Left cardiac atrium (tissue), 4 donors: ENCODE data around the gene TRABD. TPM values are rescaled to one million over a fixed set of nuclear protein-coding genes. Genes with fewer than 3 reads are reported as not detected.

Source experiments
- ATAC-seq, 2 donors: fragments of 200-7000 bp; cut with Tn5 transposase; one replicate each; pipeline ENCODE4 v1.9.1; 2020; ENCODE audit warnings: mild to moderate bottlenecking in 2 of 2, moderate library complexity in 2 of 2
- DNase-seq: peaks from one replicate; pipeline ENCODE4 v3.0.0-alpha.2; 2020
- intact Hi-C, 2 donors: fragments of 100-400 bp; cut with DNase I; formaldehyde crosslinking; loops; one replicate each; pipeline versions ENCODE4 v1.14.1 to v1.15.1; 2022 to 2023
- total RNA-seq, 2 donors: library from RNA; stranded (reverse); fragmentation: NEBNext Ultra II Directional; extraction: Animal tissue kit (Norgen Biotek cat#: 25700); gene quantifications; one replicate each; pipeline ENCODE4 v1.2.1, GENCODE V29; 2021
- donor health status: DM: no; HTN: yes; CAD: no.
- donor health status: DM: no; HTN: yes; CAD: no; lungs with severe emphysema.
- donor health status: DM: yes; HTN: yes; CAD: no.
- donor health status: Dilated cardiomyopathy.

Gene TRABD
- total RNA-seq, 2 donors from 2014 or later: 19.6 to 26.1 TPM

GRCh38 chr22:50210378-50211139 lies 24.8 kb downstream of the TRABD start:
- no peak for DNase-seq
- no peak for ATAC-seq
- intact Hi-C loops: loop anchor here (2.0 to 5.0 kb wide), 2 partner anchors 62 to 63 kb away; no protein-coding TSS in a partner anchor

GRCh38 chr22:50211147-50211546 lies 25.4 kb downstream of the TRABD start:
- DNase-seq (no peak), ATAC-seq (no peak)
- intact Hi-C loops: loop anchor here (2.0 to 5.0 kb wide), 2 partner anchors 62 to 64 kb away; no protein-coding TSS in a partner anchor

GRCh38 chr22:50213263-50213662 lies 27.6 kb downstream of the TRABD start:
- DNase-seq (no peak), ATAC-seq (no peak)
- intact Hi-C loops: loop anchor here in 1 of 2 donors (5.0 kb wide), 1 partner anchor 66 kb away; no protein-coding TSS in a partner anchor

GRCh38 chr22:50215297-50216054 lies 29.8 kb downstream of the TRABD start:
- ATAC-seq (no peak), DNase-seq (peak; percentile 38)
- intact Hi-C loops: no loop called here

- intact Hi-C loops: no loop called here
Measured at GRCh38 chr22:50216055-50216683, 30.5 kb downstream of the TRABD start.

GRCh38 chr22:50216684-50217520 lies 31.2 kb downstream of the TRABD start:
- intact Hi-C loops: no loop called here
- ATAC-seq: no peak
- DNase-seq: no peak

More at GRCh38 chr22:50216055-50216683, 30.5 kb downstream of the TRABD start:
- no peak for DNase-seq
- no peak for ATAC-seq

- DNase-seq (no peak), ATAC-seq (no peak)
- intact Hi-C loops: no loop called here
Measured at GRCh38 chr22:50217543-50218152, 31.9 kb downstream of the TRABD start.

GRCh38 chr22:50218153-50218995 lies 32.7 kb downstream of the TRABD start:
- intact Hi-C loops: no loop called here
- DNase-seq (peak; percentile 36), ATAC-seq (peak in 1 of 2 donors; percentile 1)

- intact Hi-C loops: no loop called here
Measured at GRCh38 chr22:50218996-50219727, 33.4 kb downstream of the TRABD start.

GRCh38 chr22:50219800-50220602 lies 34.3 kb downstream of the TRABD start:
- peak; percentile 1 for ATAC-seq
- intact Hi-C loops: no loop called here
- no peak for DNase-seq

More at GRCh38 chr22:50218996-50219727, 33.4 kb downstream of the TRABD start:
- peak; percentile 86 for DNase-seq
- peak; percentile 84 to 87 for ATAC-seq

GRCh38 chr22:50220603-50221409 lies 35.1 kb downstream of the TRABD start:
- intact Hi-C loops: no loop called here
- DNase-seq: no peak
- no peak for ATAC-seq

GRCh38 chr22:50221410-50222300 lies 35.9 kb downstream of the TRABD start:
- ATAC-seq: no peak
- no peak for DNase-seq
- intact Hi-C loops: no loop called here

GRCh38 chr22:50222508-50222907 lies 36.8 kb downstream of the TRABD start:
- intact Hi-C loops: no loop called here
- DNase-seq (no peak), ATAC-seq (no peak)

- ATAC-seq: no peak
- no peak for DNase-seq
- intact Hi-C loops: no loop called here
Measured at GRCh38 chr22:50224071-50224470, 38.4 kb downstream of the TRABD start.
